ENCODE data around the gene CCDC121. TPM values are rescaled to one million over a fixed set of nuclear protein-coding genes. Genes with fewer than 3 reads are reported as not detected.

Gene CCDC121
- total RNA-seq, 2 experiments from 2014 or later: 0.40 to 0.43 TPM

GRCh38 chr2:27591745-27592144 lies 37.1 kb downstream of the CCDC121 start:
- ATAC-seq (no peak), DNase-seq (no peak)
- CTCF ChIA-PET: no interaction called here
- POLR2A ChIA-PET: no interaction called here
- TF ChIP-seq CTCF (IDR thresholded peaks at IDR 0.05): no peak
- Mint-ChIP-seq H3K27ac (no peak overlapping the region), H3K36me3 (ENCODE audit: low read depth) (peaks cover 59% of the 10 kb centered on the region), H3K9me3 (peaks cover 32% of the 10 kb centered on the region), H3K4me1 (ENCODE audit: low read depth) (peaks cover 42% of the 10 kb centered on the region), H3K27me3 (no peaks in the 10 kb centered on the region), H3K4me3 (no peak overlapping the region)
- intact Hi-C loops (cut with micrococcal nuclease): no loop called here

DNA sequence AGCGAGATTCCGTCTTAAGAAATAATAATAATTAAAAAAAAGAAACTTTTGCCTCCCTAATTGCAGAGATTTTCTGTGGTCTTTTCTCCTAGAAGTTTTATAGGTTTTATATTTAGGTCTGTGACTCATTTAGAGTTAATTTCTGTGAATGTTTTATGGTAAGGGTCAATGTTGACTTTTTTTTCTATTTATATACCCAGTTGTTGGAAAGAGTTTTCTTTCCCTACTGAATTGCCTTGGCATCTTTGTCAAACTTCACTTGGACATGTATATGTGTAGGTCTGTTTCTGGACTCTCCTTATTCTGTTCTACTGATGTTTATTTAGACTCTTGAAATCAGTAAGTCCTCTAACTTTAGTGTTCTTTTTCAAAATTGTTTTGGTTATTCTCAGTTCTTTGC lies 40.5 kb downstream of the CCDC121 start:
- ChIA-PET POLR2A (no interaction called here), CTCF (no interaction called here)
- no peak for ATAC-seq
- Mint-ChIP-seq H3K9me3 (peaks cover 15% of the 10 kb centered on the region), H3K27ac (no peak overlapping the region), H3K4me1 (ENCODE audit: low read depth) (peaks cover 55% of the 10 kb centered on the region), H3K36me3 (ENCODE audit: low read depth) (peaks cover 48% of the 10 kb centered on the region), H3K27me3 (no peaks in the 10 kb centered on the region), H3K4me3 (no peak overlapping the region)
- no peak for TF ChIP-seq CTCF (IDR thresholded peaks at IDR 0.05)
- intact Hi-C loops (cut with micrococcal nuclease): no loop called here
- DNase-seq: no peak

DNA sequence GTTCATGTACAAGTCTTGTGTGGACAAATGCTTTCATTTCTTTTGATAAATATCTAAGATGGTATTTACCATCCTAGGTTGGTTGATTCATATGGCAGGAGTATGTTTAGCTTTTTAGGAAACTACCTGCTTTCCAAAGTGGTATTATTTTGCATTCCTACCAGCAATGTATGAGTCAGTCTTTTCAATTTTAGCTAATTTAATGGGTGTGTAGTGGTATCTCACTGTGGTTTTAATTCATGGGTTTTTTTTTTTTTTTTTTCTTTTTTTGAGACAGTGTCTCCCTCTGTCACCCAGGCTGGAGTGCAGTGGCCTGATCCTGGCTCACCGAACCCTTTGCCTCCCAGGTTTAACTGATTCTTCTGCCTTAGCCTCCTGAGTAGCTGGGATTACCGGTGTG lies 41.8 kb downstream of the CCDC121 start:
- CTCF ChIA-PET: interaction anchor here (0.6 kb wide), 1 partner anchor 29 kb away, joined by 3 read pairs; no protein-coding TSS in a partner anchor
- H3K36me3 Mint-ChIP-seq (ENCODE audit: low read depth): peaks cover 45% of the 10 kb centered on the region
- H3K27ac Mint-ChIP-seq: peak overlapping the region; percentile 71
- no peak for TF ChIP-seq CTCF (IDR thresholded peaks at IDR 0.05)
- peak; percentile 8 for ATAC-seq
- POLR2A ChIA-PET: no interaction called here
- peaks cover 55% of the 10 kb centered on the region for H3K4me1 Mint-ChIP-seq (ENCODE audit: low read depth)
- intact Hi-C loops (cut with micrococcal nuclease): no loop called here
- DNase-seq: no peak
- no peaks in the 10 kb centered on the region for H3K27me3 Mint-ChIP-seq
- no peak overlapping the region for H3K4me3 Mint-ChIP-seq
- peaks cover 14% of the 10 kb centered on the region for H3K9me3 Mint-ChIP-seq

DNA sequence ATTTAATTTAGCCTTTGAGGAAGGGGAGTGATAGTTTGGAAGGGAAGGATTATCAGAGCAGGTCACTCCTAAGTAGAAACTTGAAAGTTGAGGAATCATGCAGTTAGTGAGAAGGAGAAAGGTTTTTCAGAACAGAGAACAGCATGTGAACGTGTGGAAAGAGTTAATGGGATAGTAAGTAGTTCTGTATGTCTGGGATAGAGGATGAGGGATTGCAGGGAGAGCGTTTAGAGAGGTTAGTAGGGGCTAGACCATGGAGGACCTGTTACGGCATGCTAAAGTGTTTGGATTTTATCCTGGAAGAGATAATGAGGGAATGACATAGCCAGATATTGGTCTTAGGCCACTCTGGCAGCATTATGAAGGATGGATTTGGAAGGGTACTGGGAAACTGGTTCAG lies 44.2 kb downstream of the CCDC121 start:
- ATAC-seq (no peak), DNase-seq (no peak)
- H3K36me3 Mint-ChIP-seq (ENCODE audit: low read depth): peaks cover 30% of the 10 kb centered on the region
- peaks cover 10% of the 10 kb centered on the region for H3K9me3 Mint-ChIP-seq
- no peak for TF ChIP-seq CTCF (IDR thresholded peaks at IDR 0.05)
- peak overlapping the region; percentile 23 for H3K27ac Mint-ChIP-seq
- POLR2A ChIA-PET: interaction anchor here (1.4 to 1.5 kb wide), 2 partner anchors 44 to 176 kb away, joined by 4 to 6 read pairs; partner anchors contain the start of genes CCDC121, GPN1 and PPM1G
- peaks cover 50% of the 10 kb centered on the region for H3K4me1 Mint-ChIP-seq (ENCODE audit: low read depth)
- peak overlapping the region; percentile 97 for H3K4me3 Mint-ChIP-seq
- CTCF ChIA-PET: interaction anchor here (1.4 to 1.9 kb wide), 2 partner anchors 13 to 99 kb away, joined by 6 to 10 read pairs; no protein-coding TSS in a partner anchor
- intact Hi-C loops (cut with micrococcal nuclease): no loop called here
- H3K27me3 Mint-ChIP-seq: no peaks in the 10 kb centered on the region

DNA sequence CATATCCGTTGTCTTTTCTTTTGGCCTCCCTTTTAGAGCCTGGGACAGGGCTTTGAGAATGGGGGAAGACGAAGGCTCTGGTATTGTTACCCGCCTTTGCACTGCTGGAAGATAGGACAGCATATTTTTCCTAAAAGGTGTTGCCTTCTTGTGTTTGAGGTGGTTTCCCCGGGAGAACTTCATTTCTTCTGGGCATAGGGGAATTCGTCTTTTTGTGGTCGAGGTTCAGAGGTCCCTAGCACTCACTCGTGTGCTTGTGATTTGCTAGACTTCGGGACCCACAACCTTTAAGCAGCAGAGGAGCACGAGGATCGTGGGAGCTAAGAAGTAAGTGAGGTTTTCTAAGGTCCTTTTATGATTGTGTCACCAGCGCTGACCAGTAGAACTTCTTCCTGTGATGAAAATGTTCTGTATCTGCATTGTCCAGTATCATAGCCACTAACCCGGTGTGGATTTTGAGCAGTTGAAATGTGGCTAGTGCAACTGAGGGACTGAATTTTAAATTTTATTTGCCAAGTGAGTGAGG lies 45.4 kb downstream of the CCDC121 start:
- H3K4me1 Mint-ChIP-seq (ENCODE audit: low read depth): peaks cover 46% of the 10 kb centered on the region
- DNase-seq (no peak), ATAC-seq (peak; percentile 7)
- H3K9me3 Mint-ChIP-seq: peaks cover 17% of the 10 kb centered on the region
- H3K27ac Mint-ChIP-seq: peak overlapping the region; percentile 95
- H3K4me3 Mint-ChIP-seq: peak overlapping the region; percentile 97
- POLR2A ChIA-PET: interaction anchor here (0.8 to 2.2 kb wide), 6 partner anchors 10 to 174 kb away, joined by 3 to 8 read pairs (median 4); partner anchors contain the start of genes GPN1, PPM1G, SLC4A1AP and SUPT7L
- intact Hi-C loops (cut with micrococcal nuclease): no loop called here
- TF ChIP-seq CTCF (IDR thresholded peaks at IDR 0.05): no peak
- no peaks in the 10 kb centered on the region for H3K27me3 Mint-ChIP-seq
- H3K36me3 Mint-ChIP-seq (ENCODE audit: low read depth): peaks cover 26% of the 10 kb centered on the region
- CTCF ChIA-PET: interaction anchor here (1.7 kb wide), 1 partner anchor 101 kb away, joined by 4 read pairs; no protein-coding TSS in a partner anchor
